ENCODE measurements around the gene GDA. TPM values are rescaled to one million over a fixed set of nuclear protein-coding genes. Genes with fewer than 3 reads are reported as not detected.
"Not testable (repeated sequence)": the region's sequence is repeated elsewhere in the genome, so short reads cannot be mapped to it uniquely, and the experiment has no call there.

Gene GDA
- total and polyA plus RNA-seq, 4 donors: 0.04 to 1.5 (median 0.63) TPM

- WGBS, 2 donors: 84 to 93% methylated on average over 3 of the region's 3 CpGs
- Histone ChIP-seq H3K4me1 (ENCODE audit: control insufficient read depth in 5 of 5, insufficient read depth in 5 of 5, low read length in 5 of 5) (no peaks in the 10 kb centered on the region), H3K27ac (ENCODE audit: low read depth in 1 of 2, low read length in 1 of 2) (no peak overlapping the region), H3K4me3 (no peak overlapping the region), H3K9me3 (ENCODE audit: control insufficient read depth in 4 of 4, insufficient read depth in 3 of 4, low read length in 3 of 4) (no peaks in the 10 kb centered on the region), H3K36me3 (ENCODE audit: control insufficient read depth in 4 of 4, insufficient read depth in 4 of 4, low read length in 4 of 4) (no peaks in the 10 kb centered on the region), H3K27me3 (ENCODE audit: control insufficient read depth in 3 of 3, insufficient read depth in 3 of 3, low read length in 2 of 3) (no peaks in the 10 kb centered on the region), H3K9ac (ENCODE audit: insufficient read depth in 1 of 2, low read length in 2 of 2) (no peak overlapping the region)
- no peak for TF ChIP-seq CTCF (IDR thresholded peaks at IDR 0.05; ENCODE audit: control extremely low read depth, extremely low read depth)
- ATAC-seq (ENCODE audit: insufficient read depth, low FRiP score): no peak
- DNase-seq: no peak
Measured at GRCh38 chr9:72257814-72258213, 108.6 kb downstream of the GDA start.

GRCh38 chr9:72262063-72262462 is 112.8 kb downstream of the GDA start:
- Histone ChIP-seq H3K27me3 (ENCODE audit: control insufficient read depth in 3 of 3, insufficient read depth in 3 of 3, low read length in 2 of 3) (no peaks in the 10 kb centered on the region), H3K27ac (ENCODE audit: low read depth in 1 of 2, low read length in 1 of 2) (no peak overlapping the region), H3K4me3 (no peak overlapping the region), H3K4me1 (ENCODE audit: control insufficient read depth in 5 of 5, insufficient read depth in 5 of 5, low read length in 5 of 5) (no peaks in the 10 kb centered on the region), H3K9me3 (ENCODE audit: control insufficient read depth in 4 of 4, insufficient read depth in 3 of 4, low read length in 3 of 4) (no peaks in the 10 kb centered on the region), H3K36me3 (ENCODE audit: control insufficient read depth in 4 of 4, insufficient read depth in 4 of 4, low read length in 4 of 4) (no peaks in the 10 kb centered on the region), H3K9ac (ENCODE audit: insufficient read depth in 1 of 2, low read length in 2 of 2) (no peak overlapping the region)
- TF ChIP-seq CTCF (IDR thresholded peaks at IDR 0.05; ENCODE audit: control extremely low read depth, extremely low read depth): no peak
- 48 to 57% methylated on average over 2 of the region's 2 CpGs for WGBS, 2 donors
- ATAC-seq (ENCODE audit: insufficient read depth, low FRiP score) (no peak), DNase-seq (no peak)

- ATAC-seq (ENCODE audit: insufficient read depth, low FRiP score) (no peak), DNase-seq (no peak)
- no peak overlapping the region for H3K27ac ChIP-seq (ENCODE audit: low read depth in 1 of 2, low read length in 1 of 2)
- TF ChIP-seq CTCF (IDR thresholded peaks at IDR 0.05; ENCODE audit: control extremely low read depth, extremely low read depth): no peak
- no peaks in the 10 kb centered on the region for H3K4me1 ChIP-seq (ENCODE audit: control insufficient read depth in 5 of 5, insufficient read depth in 5 of 5, low read length in 5 of 5)
- 90 to 95% methylated on average over 1 of the region's 1 CpG for WGBS, 2 donors
- H3K9ac ChIP-seq (ENCODE audit: insufficient read depth in 1 of 2, low read length in 2 of 2): no peak overlapping the region
- no peaks in the 10 kb centered on the region for H3K9me3 ChIP-seq (ENCODE audit: control insufficient read depth in 4 of 4, insufficient read depth in 3 of 4, low read length in 3 of 4)
- H3K36me3 ChIP-seq (ENCODE audit: control insufficient read depth in 4 of 4, insufficient read depth in 4 of 4, low read length in 4 of 4): no peaks in the 10 kb centered on the region
- no peak overlapping the region for H3K4me3 ChIP-seq
- H3K27me3 ChIP-seq (ENCODE audit: control insufficient read depth in 3 of 3, insufficient read depth in 3 of 3, low read length in 2 of 3): no peaks in the 10 kb centered on the region
Measured at GRCh38 chr9:72263572-72263971, 114.3 kb downstream of the GDA start.

GRCh38 chr9:72268961-72269360 is 119.7 kb downstream of the GDA start:
- no peak for ATAC-seq (ENCODE audit: insufficient read depth, low FRiP score)

GRCh38 chr9:72270359-72270758 is 121.1 kb downstream of the GDA start:
- ATAC-seq (ENCODE audit: insufficient read depth, low FRiP score); H3K27ac ChIP-seq (ENCODE audit: low read depth in 1 of 2, low read length in 1 of 2); H3K4me1 ChIP-seq (ENCODE audit: control insufficient read depth in 5 of 5, insufficient read depth in 5 of 5, low read length in 5 of 5); DNase-seq; H3K27me3 ChIP-seq (ENCODE audit: control insufficient read depth in 3 of 3, insufficient read depth in 3 of 3, low read length in 2 of 3); H3K4me3 ChIP-seq; H3K36me3 ChIP-seq (ENCODE audit: control insufficient read depth in 4 of 4, insufficient read depth in 4 of 4, low read length in 4 of 4); H3K9me3 ChIP-seq (ENCODE audit: control insufficient read depth in 4 of 4, insufficient read depth in 3 of 4, low read length in 3 of 4); H3K9ac ChIP-seq (ENCODE audit: insufficient read depth in 1 of 2, low read length in 2 of 2): not testable (repeated sequence)
- 96 to 99% methylated on average over 3 of the region's 3 CpGs for WGBS, 2 donors

More at GRCh38 chr9:72268961-72269360, 119.7 kb downstream of the GDA start:
- Histone ChIP-seq H3K4me3 (no peak overlapping the region), H3K4me1 (ENCODE audit: control insufficient read depth in 5 of 5, insufficient read depth in 5 of 5, low read length in 5 of 5) (no peaks in the 10 kb centered on the region), H3K9me3 (ENCODE audit: control insufficient read depth in 4 of 4, insufficient read depth in 3 of 4, low read length in 3 of 4) (no peaks in the 10 kb centered on the region), H3K36me3 (ENCODE audit: control insufficient read depth in 4 of 4, insufficient read depth in 4 of 4, low read length in 4 of 4) (no peaks in the 10 kb centered on the region), H3K27me3 (ENCODE audit: control insufficient read depth in 3 of 3, insufficient read depth in 3 of 3, low read length in 2 of 3) (no peaks in the 10 kb centered on the region), H3K9ac (ENCODE audit: insufficient read depth in 1 of 2, low read length in 2 of 2) (no peak overlapping the region), H3K27ac (ENCODE audit: low read depth in 1 of 2, low read length in 1 of 2) (no peak overlapping the region)
- no peak for TF ChIP-seq CTCF (IDR thresholded peaks at IDR 0.05; ENCODE audit: control extremely low read depth, extremely low read depth)
- DNase-seq: no peak
- WGBS, 2 donors: 61 to 68% methylated on average over 3 of the region's 3 CpGs
